Measurements from ENCODE around the gene MVD. TPM values are rescaled to one million over a fixed set of nuclear protein-coding genes. Genes with fewer than 3 reads are reported as not detected.

Gene MVD
- total RNA-seq, 1 donor from 2014 or later: 59.0 TPM

GRCh38 chr16:88691129-88691813, 28.4 kb upstream of the MVD start:
- no peak overlapping the region for H3K27ac Mint-ChIP-seq
- DNase-seq (ENCODE audit: extremely low spot score, unreplicated experiment): no peak
- H3K27me3 Mint-ChIP-seq: peaks cover 25% of the 10 kb centered on the region
- no peaks in the 10 kb centered on the region for H3K4me1 Mint-ChIP-seq (ENCODE audit: unreplicated experiment)
- no peaks in the 10 kb centered on the region for H3K9me3 Mint-ChIP-seq
- no peak for TF ChIP-seq CTCF (conservative IDR thresholded peaks at IDR 0.05)
- H3K4me3 Mint-ChIP-seq: no peak overlapping the region
- H3K36me3 Mint-ChIP-seq: no peaks in the 10 kb centered on the region

GRCh38 chr16:88690341-88691128, 27.6 kb upstream of the MVD start:
- H3K4me1 Mint-ChIP-seq (ENCODE audit: unreplicated experiment): no peaks in the 10 kb centered on the region
- TF ChIP-seq CTCF (conservative IDR thresholded peaks at IDR 0.05): no peak
- peaks cover 25% of the 10 kb centered on the region for H3K27me3 Mint-ChIP-seq
- no peaks in the 10 kb centered on the region for H3K9me3 Mint-ChIP-seq
- no peak for DNase-seq (ENCODE audit: extremely low spot score, unreplicated experiment)
- no peaks in the 10 kb centered on the region for H3K36me3 Mint-ChIP-seq
- no peak overlapping the region for H3K27ac Mint-ChIP-seq
- H3K4me3 Mint-ChIP-seq: no peak overlapping the region

GRCh38 chr16:88688013-88688778, 25.3 kb upstream of the MVD start:
- Mint-ChIP-seq H3K4me3 (peak overlapping the region; percentile 66), H3K9me3 (no peaks in the 10 kb centered on the region), H3K27ac (no peak overlapping the region), H3K27me3 (peaks cover 44% of the 10 kb centered on the region), H3K4me1 (ENCODE audit: unreplicated experiment) (no peaks in the 10 kb centered on the region), H3K36me3 (no peaks in the 10 kb centered on the region)
- DNase-seq (ENCODE audit: extremely low spot score, unreplicated experiment): no peak
- TF ChIP-seq CTCF (conservative IDR thresholded peaks at IDR 0.05): no peak

GRCh38 chr16:88687676-88688012, 24.8 kb upstream of the MVD start:
- H3K9me3 Mint-ChIP-seq: no peaks in the 10 kb centered on the region
- H3K4me1 Mint-ChIP-seq (ENCODE audit: unreplicated experiment): no peaks in the 10 kb centered on the region
- H3K4me3 Mint-ChIP-seq: peak overlapping the region; percentile 59
- no peak for TF ChIP-seq CTCF (conservative IDR thresholded peaks at IDR 0.05)
- DNase-seq (ENCODE audit: extremely low spot score, unreplicated experiment): no peak
- H3K36me3 Mint-ChIP-seq: no peaks in the 10 kb centered on the region
- H3K27me3 Mint-ChIP-seq: peaks cover 44% of the 10 kb centered on the region
- H3K27ac Mint-ChIP-seq: no peak overlapping the region

GRCh38 chr16:88687254-88687576, 24.3 kb upstream of the MVD start:
- DNase-seq (ENCODE audit: extremely low spot score, unreplicated experiment): no peak
- Mint-ChIP-seq H3K27ac (no peak overlapping the region), H3K27me3 (peaks cover 48% of the 10 kb centered on the region), H3K4me3 (no peak overlapping the region), H3K36me3 (no peaks in the 10 kb centered on the region), H3K9me3 (no peaks in the 10 kb centered on the region), H3K4me1 (ENCODE audit: unreplicated experiment) (no peaks in the 10 kb centered on the region)
- TF ChIP-seq CTCF (conservative IDR thresholded peaks at IDR 0.05): no peak
